ENCODE data around the gene RBM20.

DNA sequence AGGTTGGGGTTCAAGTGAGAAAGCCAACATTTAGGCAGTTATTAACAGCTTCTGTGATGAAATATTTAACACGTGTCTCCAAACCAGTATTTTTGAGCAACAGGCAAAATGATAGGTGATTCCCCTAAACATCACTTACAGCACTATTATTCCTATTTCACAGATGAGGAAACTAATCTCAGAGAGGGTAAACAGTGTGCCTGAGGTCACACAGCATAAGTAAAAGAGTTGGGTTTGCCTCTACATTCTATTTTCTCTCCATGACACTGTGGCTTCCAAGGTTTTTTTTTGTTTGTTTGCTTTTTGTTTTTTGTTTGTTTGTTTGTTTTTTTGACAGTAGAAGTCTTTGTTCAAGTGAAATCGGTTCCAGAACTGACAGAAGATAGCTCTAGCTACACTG, 184.4 kb downstream of the RBM20 start:
- TF ChIP-seq, protein P1, sequence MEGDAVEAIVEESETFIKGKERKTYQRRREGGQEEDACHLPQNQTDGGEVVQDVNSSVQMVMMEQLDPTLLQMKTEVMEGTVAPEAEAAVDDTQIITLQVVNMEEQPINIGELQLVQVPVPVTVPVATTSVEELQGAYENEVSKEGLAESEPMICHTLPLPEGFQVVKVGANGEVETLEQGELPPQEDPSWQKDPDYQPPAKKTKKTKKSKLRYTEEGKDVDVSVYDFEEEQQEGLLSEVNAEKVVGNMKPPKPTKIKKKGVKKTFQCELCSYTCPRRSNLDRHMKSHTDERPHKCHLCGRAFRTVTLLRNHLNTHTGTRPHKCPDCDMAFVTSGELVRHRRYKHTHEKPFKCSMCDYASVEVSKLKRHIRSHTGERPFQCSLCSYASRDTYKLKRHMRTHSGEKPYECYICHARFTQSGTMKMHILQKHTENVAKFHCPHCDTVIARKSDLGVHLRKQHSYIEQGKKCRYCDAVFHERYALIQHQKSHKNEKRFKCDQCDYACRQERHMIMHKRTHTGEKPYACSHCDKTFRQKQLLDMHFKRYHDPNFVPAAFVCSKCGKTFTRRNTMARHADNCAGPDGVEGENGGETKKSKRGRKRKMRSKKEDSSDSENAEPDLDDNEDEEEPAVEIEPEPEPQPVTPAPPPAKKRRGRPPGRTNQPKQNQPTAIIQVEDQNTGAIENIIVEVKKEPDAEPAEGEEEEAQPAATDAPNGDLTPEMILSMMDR (conservative IDR thresholded peaks at IDR 0.05; ENCODE audit: low read depth in 2 of 2) = no peak
- TF ChIP-seq EZH2 (IDR thresholded peaks at IDR 0.05; ENCODE audit: low read depth, unreplicated experiment) (no peak), ZNF114 (CRISPR knock-in tag; IDR thresholded peaks at IDR 0.05) (no peak), POLR2AphosphoS5 (IDR thresholded peaks at IDR 0.05; ENCODE audit: low read depth) (no peak), EZH2phosphoT487 (IDR thresholded peaks at IDR 0.05; ENCODE audit: unreplicated experiment) (no peak), CREB1 (CRISPR knock-in tag; IDR thresholded peaks at IDR 0.05; ENCODE audit: low read depth) (no peak), JUNB (IDR thresholded peaks at IDR 0.05; ENCODE audit: unreplicated experiment) (no peak), ZNF331 (CRISPR knock-in tag; IDR thresholded peaks at IDR 0.05; ENCODE audit: low read depth) (no peak)
- TF ChIP-seq, protein P2, sequence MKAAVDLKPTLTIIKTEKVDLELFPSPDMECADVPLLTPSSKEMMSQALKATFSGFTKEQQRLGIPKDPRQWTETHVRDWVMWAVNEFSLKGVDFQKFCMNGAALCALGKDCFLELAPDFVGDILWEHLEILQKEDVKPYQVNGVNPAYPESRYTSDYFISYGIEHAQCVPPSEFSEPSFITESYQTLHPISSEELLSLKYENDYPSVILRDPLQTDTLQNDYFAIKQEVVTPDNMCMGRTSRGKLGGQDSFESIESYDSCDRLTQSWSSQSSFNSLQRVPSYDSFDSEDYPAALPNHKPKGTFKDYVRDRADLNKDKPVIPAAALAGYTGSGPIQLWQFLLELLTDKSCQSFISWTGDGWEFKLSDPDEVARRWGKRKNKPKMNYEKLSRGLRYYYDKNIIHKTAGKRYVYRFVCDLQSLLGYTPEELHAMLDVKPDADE (IDR thresholded peaks at IDR 0.05) = no peak
- TF ChIP-seq, protein P3, sequence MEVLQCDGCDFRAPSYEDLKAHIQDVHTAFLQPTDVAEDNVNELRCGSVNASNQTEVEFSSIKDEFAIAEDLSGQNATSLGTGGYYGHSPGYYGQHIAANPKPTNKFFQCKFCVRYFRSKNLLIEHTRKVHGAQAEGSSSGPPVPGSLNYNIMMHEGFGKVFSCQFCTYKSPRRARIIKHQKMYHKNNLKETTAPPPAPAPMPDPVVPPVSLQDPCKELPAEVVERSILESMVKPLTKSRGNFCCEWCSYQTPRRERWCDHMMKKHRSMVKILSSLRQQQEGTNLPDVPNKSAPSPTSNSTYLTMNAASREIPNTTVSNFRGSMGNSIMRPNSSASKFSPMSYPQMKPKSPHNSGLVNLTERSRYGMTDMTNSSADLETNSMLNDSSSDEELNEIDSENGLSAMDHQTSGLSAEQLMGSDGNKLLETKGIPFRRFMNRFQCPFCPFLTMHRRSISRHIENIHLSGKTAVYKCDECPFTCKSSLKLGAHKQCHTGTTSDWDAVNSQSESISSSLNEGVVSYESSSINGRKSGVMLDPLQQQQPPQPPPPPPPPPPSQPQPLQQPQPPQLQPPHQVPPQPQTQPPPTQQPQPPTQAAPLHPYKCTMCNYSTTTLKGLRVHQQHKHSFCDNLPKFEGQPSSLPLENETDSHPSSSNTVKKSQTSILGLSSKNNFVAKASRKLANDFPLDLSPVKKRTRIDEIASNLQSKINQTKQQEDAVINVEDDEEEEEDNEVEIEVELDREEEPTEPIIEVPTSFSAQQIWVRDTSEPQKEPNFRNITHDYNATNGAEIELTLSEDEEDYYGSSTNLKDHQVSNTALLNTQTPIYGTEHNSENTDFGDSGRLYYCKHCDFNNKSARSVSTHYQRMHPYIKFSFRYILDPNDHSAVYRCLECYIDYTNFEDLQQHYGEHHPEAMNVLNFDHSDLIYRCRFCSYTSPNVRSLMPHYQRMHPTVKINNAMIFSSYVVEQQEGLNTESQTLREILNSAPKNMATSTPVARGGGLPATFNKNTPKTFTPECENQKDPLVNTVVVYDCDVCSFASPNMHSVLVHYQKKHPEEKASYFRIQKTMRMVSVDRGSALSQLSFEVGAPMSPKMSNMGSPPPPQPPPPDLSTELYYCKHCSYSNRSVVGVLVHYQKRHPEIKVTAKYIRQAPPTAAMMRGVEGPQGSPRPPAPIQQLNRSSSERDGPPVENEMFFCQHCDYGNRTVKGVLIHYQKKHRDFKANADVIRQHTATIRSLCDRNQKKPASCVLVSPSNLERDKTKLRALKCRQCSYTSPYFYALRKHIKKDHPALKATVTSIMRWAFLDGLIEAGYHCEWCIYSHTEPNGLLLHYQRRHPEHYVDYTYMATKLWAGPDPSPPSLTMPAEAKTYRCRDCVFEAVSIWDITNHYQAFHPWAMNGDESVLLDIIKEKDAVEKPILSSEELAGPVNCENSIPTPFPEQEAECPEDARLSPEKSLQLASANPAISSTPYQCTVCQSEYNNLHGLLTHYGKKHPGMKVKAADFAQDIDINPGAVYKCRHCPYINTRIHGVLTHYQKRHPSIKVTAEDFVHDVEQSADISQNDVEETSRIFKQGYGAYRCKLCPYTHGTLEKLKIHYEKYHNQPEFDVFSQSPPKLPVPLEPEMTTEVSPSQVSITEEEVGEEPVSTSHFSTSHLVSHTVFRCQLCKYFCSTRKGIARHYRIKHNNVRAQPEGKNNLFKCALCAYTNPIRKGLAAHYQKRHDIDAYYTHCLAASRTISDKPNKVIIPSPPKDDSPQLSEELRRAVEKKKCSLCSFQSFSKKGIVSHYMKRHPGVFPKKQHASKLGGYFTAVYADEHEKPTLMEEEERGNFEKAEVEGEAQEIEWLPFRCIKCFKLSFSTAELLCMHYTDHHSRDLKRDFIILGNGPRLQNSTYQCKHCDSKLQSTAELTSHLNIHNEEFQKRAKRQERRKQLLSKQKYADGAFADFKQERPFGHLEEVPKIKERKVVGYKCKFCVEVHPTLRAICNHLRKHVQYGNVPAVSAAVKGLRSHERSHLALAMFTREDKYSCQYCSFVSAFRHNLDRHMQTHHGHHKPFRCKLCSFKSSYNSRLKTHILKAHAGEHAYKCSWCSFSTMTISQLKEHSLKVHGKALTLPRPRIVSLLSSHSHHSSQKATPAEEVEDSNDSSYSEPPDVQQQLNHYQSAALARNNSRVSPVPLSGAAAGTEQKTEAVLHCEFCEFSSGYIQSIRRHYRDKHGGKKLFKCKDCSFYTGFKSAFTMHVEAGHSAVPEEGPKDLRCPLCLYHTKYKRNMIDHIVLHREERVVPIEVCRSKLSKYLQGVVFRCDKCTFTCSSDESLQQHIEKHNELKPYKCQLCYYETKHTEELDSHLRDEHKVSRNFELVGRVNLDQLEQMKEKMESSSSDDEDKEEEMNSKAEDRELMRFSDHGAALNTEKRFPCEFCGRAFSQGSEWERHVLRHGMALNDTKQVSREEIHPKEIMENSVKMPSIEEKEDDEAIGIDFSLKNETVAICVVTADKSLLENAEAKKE (CRISPR knock-in tag; IDR thresholded peaks at IDR 0.05) = no peak

Data from GM23338 (cell line).